BE2C (cell line): Measurements from ENCODE around the gene R3HDM1.

Source experiments
- DNase-seq: peaks from one replicate; pipeline ENCODE4 v3.0.0-alpha.2; 2020
- H3K27me3 ChIP-seq: fragments of 250-450 bp; sonication (Bioruptor Pico); 2 replicates; pipeline ENCODE4 v1.5.1; 2020; ENCODE audit warnings: mild to moderate bottlenecking
- H3K36me3 ChIP-seq: fragments of 250-450 bp; sonication (Bioruptor Pico); 2 replicates; pipeline ENCODE4 v1.5.1; 2020; ENCODE audit warnings: mild to moderate bottlenecking
- H3K4me1 ChIP-seq: fragments of 250-450 bp; sonication (Bioruptor Pico); 2 replicates; pipeline ENCODE4 v1.5.1; 2020
- H3K4me3 ChIP-seq: 2 replicates; pipeline ENCODE4 v1.5.1; 2011; ENCODE audit warnings: low read depth, low read length
- H3K9me3 ChIP-seq: fragments of 250-450 bp; sonication (Bioruptor Pico); 2 replicates; pipeline ENCODE4 v1.5.1; 2020
- TF ChIP-seq, protein P1 (sequence below): IDR thresholded peaks from 2 replicates; pipeline ENCODE4 v1.5.1; 2012; ENCODE audit warnings: mild to moderate bottlenecking, low read depth, low read length

The R3HDM1 gene

DNA sequence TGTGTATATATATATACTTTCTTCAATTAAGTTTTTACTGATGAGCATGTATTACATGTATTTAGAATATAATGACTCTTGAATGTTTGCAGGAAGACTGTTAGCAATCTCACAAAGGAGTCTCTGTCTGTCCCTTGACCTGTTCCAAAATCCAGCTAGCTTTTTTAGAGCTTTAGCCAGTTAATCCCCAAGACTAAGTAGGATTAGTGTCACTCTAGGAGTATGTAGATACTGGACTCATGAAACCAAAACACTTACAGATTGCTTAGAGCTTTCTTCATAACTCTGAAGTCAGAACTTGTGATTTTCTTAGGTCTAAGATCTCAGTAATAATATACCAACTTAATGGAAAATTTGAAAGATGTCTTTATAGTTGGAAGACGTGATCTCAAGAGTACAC, 212.6 kb downstream of the R3HDM1 start:
- no peaks in the 10 kb centered on the region for H3K9me3 ChIP-seq
- H3K27me3 ChIP-seq = no peaks in the 10 kb centered on the region
- H3K4me3 ChIP-seq = peak overlapping the region; percentile 86; the same call in 1 of the 2 replicates
- H3K36me3 ChIP-seq = no peaks in the 10 kb centered on the region
- DNase-seq = no peak
- no peaks in the 10 kb centered on the region for H3K4me1 ChIP-seq
- TF ChIP-seq, protein P1, sequence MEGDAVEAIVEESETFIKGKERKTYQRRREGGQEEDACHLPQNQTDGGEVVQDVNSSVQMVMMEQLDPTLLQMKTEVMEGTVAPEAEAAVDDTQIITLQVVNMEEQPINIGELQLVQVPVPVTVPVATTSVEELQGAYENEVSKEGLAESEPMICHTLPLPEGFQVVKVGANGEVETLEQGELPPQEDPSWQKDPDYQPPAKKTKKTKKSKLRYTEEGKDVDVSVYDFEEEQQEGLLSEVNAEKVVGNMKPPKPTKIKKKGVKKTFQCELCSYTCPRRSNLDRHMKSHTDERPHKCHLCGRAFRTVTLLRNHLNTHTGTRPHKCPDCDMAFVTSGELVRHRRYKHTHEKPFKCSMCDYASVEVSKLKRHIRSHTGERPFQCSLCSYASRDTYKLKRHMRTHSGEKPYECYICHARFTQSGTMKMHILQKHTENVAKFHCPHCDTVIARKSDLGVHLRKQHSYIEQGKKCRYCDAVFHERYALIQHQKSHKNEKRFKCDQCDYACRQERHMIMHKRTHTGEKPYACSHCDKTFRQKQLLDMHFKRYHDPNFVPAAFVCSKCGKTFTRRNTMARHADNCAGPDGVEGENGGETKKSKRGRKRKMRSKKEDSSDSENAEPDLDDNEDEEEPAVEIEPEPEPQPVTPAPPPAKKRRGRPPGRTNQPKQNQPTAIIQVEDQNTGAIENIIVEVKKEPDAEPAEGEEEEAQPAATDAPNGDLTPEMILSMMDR = no peak

DNA sequence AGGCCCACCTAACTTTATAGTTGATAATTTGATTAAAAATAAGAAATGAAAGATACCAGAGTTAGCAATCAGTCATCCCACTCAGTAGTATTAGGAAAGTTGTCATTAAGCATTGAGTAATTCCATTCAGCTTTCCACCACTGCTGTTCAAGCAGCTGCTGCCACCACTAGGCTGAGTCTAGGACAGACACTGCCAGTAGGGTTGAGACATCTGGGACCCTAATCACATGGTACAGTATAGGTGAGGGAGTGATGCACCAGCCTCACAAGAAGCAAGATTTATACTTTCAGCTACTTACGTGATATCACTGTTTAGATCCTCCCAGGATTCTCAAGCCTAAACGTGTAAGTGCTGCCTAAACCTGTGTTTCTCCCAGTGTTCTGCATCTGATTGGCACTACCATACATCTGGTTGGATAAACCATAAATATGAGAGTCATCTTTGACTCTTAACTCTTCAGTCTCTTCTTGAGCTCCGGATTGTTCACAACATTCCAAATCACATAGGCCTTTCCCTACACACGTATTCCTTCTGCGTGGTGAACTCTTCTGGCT, 213.6 kb downstream of the R3HDM1 start:
- TF ChIP-seq, protein P1 = peak; percentile 44
- no peaks in the 10 kb centered on the region for H3K36me3 ChIP-seq
- no peaks in the 10 kb centered on the region for H3K9me3 ChIP-seq
- H3K4me3 ChIP-seq = no peak overlapping the region
- no peaks in the 10 kb centered on the region for H3K4me1 ChIP-seq
- H3K27me3 ChIP-seq = no peaks in the 10 kb centered on the region
- DNase-seq = peak; percentile 39

DNA sequence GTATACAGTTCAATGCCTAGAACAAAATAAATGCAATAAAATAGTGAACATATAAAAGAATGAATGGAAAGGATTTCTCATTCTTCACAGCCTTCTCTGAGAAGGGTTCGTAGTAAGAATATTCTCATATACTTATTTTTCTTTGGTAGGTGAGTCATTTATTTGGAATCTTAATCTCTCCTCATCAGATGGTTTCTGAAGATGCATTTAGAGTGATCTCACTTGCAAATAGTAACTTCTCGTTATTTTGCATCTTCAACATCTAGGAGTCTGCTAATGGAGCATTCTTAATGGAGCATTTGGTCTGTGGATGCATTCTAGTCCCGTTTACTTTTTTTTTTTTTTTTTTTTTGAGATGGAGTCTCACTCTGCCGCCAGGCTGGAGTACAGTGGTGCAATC, 214.3 kb downstream of the R3HDM1 start:
- no peak for DNase-seq
- H3K4me1 ChIP-seq = no peaks in the 10 kb centered on the region
- no peaks in the 10 kb centered on the region for H3K27me3 ChIP-seq
- no peaks in the 10 kb centered on the region for H3K9me3 ChIP-seq
- TF ChIP-seq, protein P1 = no peak
- no peaks in the 10 kb centered on the region for H3K36me3 ChIP-seq
- no peak overlapping the region for H3K4me3 ChIP-seq

DNA sequence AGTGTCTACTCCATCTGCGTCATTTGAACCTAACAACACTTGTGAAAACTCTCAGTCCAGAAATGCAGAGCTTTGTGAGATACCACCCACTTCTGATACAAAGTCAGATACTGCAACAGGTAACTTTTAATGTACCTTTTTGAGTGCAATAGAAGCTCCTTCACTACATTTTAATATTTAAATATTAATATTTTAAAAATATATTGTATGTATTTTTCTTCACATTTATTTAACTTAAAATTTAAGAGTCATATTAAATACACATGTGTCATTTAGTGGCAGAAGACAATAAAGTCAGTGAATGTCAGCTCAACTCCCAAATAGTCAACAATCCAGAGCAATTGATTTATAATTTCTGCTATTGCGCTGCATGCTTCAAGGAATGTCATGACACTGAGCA, 224.3 kb downstream of the R3HDM1 start:
- Histone ChIP-seq H3K36me3 (peaks cover 20% of the 10 kb centered on the region), H3K4me3 (no peak overlapping the region), H3K9me3 (no peaks in the 10 kb centered on the region), H3K4me1 (no peaks in the 10 kb centered on the region), H3K27me3 (no peaks in the 10 kb centered on the region)
- TF ChIP-seq, protein P1 = no peak
- DNase-seq = no peak

DNA sequence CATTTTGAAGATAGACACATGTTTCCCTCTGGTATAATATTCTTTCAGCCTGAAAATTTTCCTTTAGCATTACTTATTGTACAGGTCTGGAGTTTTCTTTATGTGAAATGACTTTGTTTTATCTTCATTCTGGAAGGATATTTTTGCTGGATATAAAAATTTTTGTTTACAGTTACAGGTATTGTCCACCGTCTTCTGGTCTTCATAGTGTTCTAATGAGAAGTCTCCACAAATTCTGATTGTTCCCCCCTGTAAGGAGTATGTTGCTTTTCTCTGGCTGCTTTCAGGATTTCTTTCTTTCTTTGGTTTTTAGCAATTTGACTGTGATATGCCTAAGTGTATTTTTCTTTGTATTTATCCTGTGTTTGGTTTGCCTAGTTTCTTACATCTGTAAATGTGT, 225.4 kb downstream of the R3HDM1 start:
- Histone ChIP-seq H3K36me3 (peaks cover 24% of the 10 kb centered on the region), H3K9me3 (no peaks in the 10 kb centered on the region)
- DNase-seq = no peak

DNA sequence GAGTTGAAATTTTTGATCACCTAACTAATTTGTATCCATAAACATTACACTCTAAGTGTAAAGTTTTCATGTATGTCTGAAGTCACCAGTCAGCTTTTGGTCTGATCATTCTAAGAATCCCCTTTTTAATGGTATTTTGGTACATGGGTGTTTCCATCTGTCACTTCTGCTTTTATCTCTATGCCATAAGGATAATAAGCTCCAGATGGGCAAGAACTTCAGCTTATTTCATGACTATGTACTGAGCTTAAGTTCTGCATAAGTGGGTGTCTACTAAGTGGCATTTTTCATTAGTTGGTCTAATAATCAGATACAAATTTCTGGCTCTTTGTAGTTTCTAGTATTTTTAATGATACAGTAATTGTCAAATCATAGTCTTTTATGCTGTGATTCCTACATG, 230.7 kb downstream of the R3HDM1 start:
- no peaks in the 10 kb centered on the region for H3K27me3 ChIP-seq
- H3K36me3 ChIP-seq = peaks cover 7% of the 10 kb centered on the region
- TF ChIP-seq, protein P1 = no peak
- H3K4me1 ChIP-seq = no peaks in the 10 kb centered on the region
- no peak overlapping the region for H3K4me3 ChIP-seq
- no peaks in the 10 kb centered on the region for H3K9me3 ChIP-seq
- no peak for DNase-seq

More for the DNA sequence above, 225.4 kb downstream of the R3HDM1 start:
- H3K4me3 ChIP-seq = no peak overlapping the region
- TF ChIP-seq, protein P1 = no peak
- no peaks in the 10 kb centered on the region for H3K4me1 ChIP-seq
- H3K27me3 ChIP-seq = no peaks in the 10 kb centered on the region
